H9 (cell line): ENCODE data around the gene MAP3K2. TPM values are rescaled to one million over a fixed set of nuclear protein-coding genes. Genes with fewer than 3 reads are reported as not detected.

Experiments used
- DNase-seq: peaks from one replicate; pipeline ENCODE4 v3.0.0-alpha.2; 2017
- H2AFZ ChIP-seq: one replicate; pipeline ENCODE4 v1.6.1; 2013; ENCODE audit warnings: mild to moderate bottlenecking, low read length, control low read depth, moderate library complexity
- H2AK5ac ChIP-seq: 2 replicates; pipeline ENCODE4 v1.6.1; 2013; ENCODE audit warnings: low read length, control low read depth, mixed read lengths; ENCODE audit not compliant: insufficient read length
- H2BK120ac ChIP-seq: one replicate; pipeline ENCODE4 v1.6.1; 2013; ENCODE audit warnings: low read depth, mild to moderate bottlenecking, low read length, control low read depth, inconsistent platforms; ENCODE audit not compliant: poor library complexity, severe bottlenecking
- H2BK12ac ChIP-seq: 2 replicates; pipeline ENCODE4 v1.6.1; 2013; ENCODE audit warnings: low read length, control low read depth, mixed read lengths, low read depth; ENCODE audit not compliant: insufficient read length
- H2BK15ac ChIP-seq: 2 replicates; pipeline ENCODE4 v1.6.1; 2013; ENCODE audit warnings: low read depth, low read length, control low read depth
- H2BK20ac ChIP-seq: one replicate; pipeline ENCODE4 v1.6.1; 2013; ENCODE audit warnings: low read depth, mild to moderate bottlenecking, low read length, control low read depth, inconsistent platforms; ENCODE audit not compliant: poor library complexity, severe bottlenecking
- H2BK5ac ChIP-seq: 2 replicates; pipeline ENCODE4 v1.6.1; 2013; ENCODE audit warnings: low read length, control low read depth, mixed read lengths; ENCODE audit not compliant: insufficient read length
- H3K14ac ChIP-seq: 2 replicates; pipeline ENCODE4 v1.6.1; 2013; ENCODE audit warnings: low read length, control low read depth; ENCODE audit not compliant: insufficient read depth
- H3K18ac ChIP-seq: 2 replicates; pipeline ENCODE4 v1.6.1; 2013; ENCODE audit warnings: low read depth, mild to moderate bottlenecking, mixed read lengths, low read length, control low read depth; ENCODE audit not compliant: insufficient read length
- H3K23ac ChIP-seq: 2 replicates; pipeline ENCODE4 v1.6.1; 2013; ENCODE audit warnings: low read length, control low read depth, mixed read lengths, low read depth; ENCODE audit not compliant: insufficient read length
- H3K23me2 ChIP-seq: 2 replicates; pipeline ENCODE4 v1.6.1; 2013; ENCODE audit warnings: low read depth, mild to moderate bottlenecking, mixed read lengths, low read length, control low read depth; ENCODE audit not compliant: insufficient read length, poor library complexity, severe bottlenecking
- H3K27ac ChIP-seq: 2 replicates; pipeline ENCODE4 v1.5.1; 2013; ENCODE audit warnings: low read length, control low read depth, mixed read lengths, low read depth; ENCODE audit not compliant: insufficient read length
- H3K27me3 ChIP-seq: 2 replicates; pipeline ENCODE4 v1.6.1; 2013; ENCODE audit warnings: low read length, control low read depth, inconsistent platforms; ENCODE audit not compliant: insufficient read depth
- H3K4ac ChIP-seq: 2 replicates; pipeline ENCODE4 v1.6.1; 2013; ENCODE audit warnings: low read depth, mild to moderate bottlenecking, control low read depth, inconsistent platforms, low read length, moderate library complexity
- H3K4me1 ChIP-seq: 2 replicates; pipeline ENCODE4 v1.6.1; 2013; ENCODE audit warnings: low read length, control low read depth, inconsistent platforms; ENCODE audit not compliant: insufficient read depth
- H3K4me2 ChIP-seq: 2 replicates; pipeline ENCODE4 v1.6.1; 2013; ENCODE audit warnings: low read length, control low read depth, mixed read lengths; ENCODE audit not compliant: insufficient read length, insufficient read depth
- H3K56ac ChIP-seq: 2 replicates; pipeline ENCODE4 v1.6.1; 2013; ENCODE audit warnings: low read depth, mild to moderate bottlenecking, mixed read lengths, low read length, control low read depth; ENCODE audit not compliant: insufficient read length
- H3K79me1 ChIP-seq: 2 replicates; pipeline ENCODE4 v1.6.1; 2013; ENCODE audit warnings: low read depth, mild to moderate bottlenecking, moderate library complexity, low read length, control low read depth, inconsistent platforms; ENCODE audit not compliant: insufficient read depth, poor library complexity, severe bottlenecking
- H3K79me2 ChIP-seq: 2 replicates; pipeline ENCODE4 v1.6.1; 2013; ENCODE audit warnings: low read length, control low read depth, inconsistent platforms; ENCODE audit not compliant: insufficient read depth
- H3K9ac ChIP-seq: 2 replicates; pipeline ENCODE4 v1.6.1; 2013; ENCODE audit warnings: low read length, control low read depth, mixed read lengths; ENCODE audit not compliant: insufficient read length; ENCODE audit errors: extremely low read depth
- H3K9me3 ChIP-seq: one replicate; pipeline ENCODE4 v1.6.1; 2013; ENCODE audit warnings: low read depth, low read length, inconsistent platforms; ENCODE audit not compliant: control insufficient read depth
- H3T11ph ChIP-seq: one replicate; pipeline ENCODE4 v1.6.1; 2013; ENCODE audit warnings: mild to moderate bottlenecking, low read length, control low read depth, inconsistent platforms
- H4K20me1 ChIP-seq: one replicate; pipeline ENCODE4 v1.6.1; 2013; ENCODE audit not compliant: control insufficient read depth, insufficient read length, insufficient read depth
- H4K5ac ChIP-seq: 2 replicates; pipeline ENCODE4 v1.6.1; 2013; ENCODE audit warnings: low read depth, mild to moderate bottlenecking, mixed read lengths, low read length, control low read depth; ENCODE audit not compliant: insufficient read length
- H4K8ac ChIP-seq: replicated peaks from 2 replicates; pipeline ENCODE4 v1.6.1; 2013; ENCODE audit warnings: low read length, control low read depth, mixed read lengths, low read depth; ENCODE audit not compliant: insufficient read length
- H4K91ac ChIP-seq: 2 replicates; pipeline ENCODE4 v1.6.1; 2013; ENCODE audit warnings: low read depth, mild to moderate bottlenecking, moderate library complexity, mixed read lengths, low read length, control low read depth; ENCODE audit not compliant: insufficient read length
- H3K27ac Mint-ChIP-seq, 3 experiments: 2 replicates in 2 of 3; 3 replicates in 1 of 3; pipeline ENCODE4 v1.8.0; 2020 to 2021; ENCODE audit warnings: mixed read lengths in 3 of 3, mild to moderate bottlenecking in 1 of 3, moderate library complexity in 1 of 3
- H3K27me3 Mint-ChIP-seq: 2 replicates; pipeline ENCODE4 v1.8.0; 2021; ENCODE audit warnings: low read depth, mild to moderate bottlenecking, moderate library complexity, mixed read lengths
- H3K36me3 Mint-ChIP-seq, 3 experiments: 2 replicates in 2 of 3; 3 replicates in 1 of 3; pipeline ENCODE4 v1.8.0; 2020 to 2021; ENCODE audit warnings: low read depth in 3 of 3, mixed read lengths in 3 of 3; ENCODE audit not compliant: insufficient read depth in 1 of 3
- H3K4me1 Mint-ChIP-seq, 2 experiments: 2 replicates each; pipeline ENCODE4 v1.8.0; 2020; ENCODE audit warnings: mixed read lengths in 2 of 2
- H3K4me3 Mint-ChIP-seq, 2 experiments: 2 replicates in 1 of 2; 3 replicates in 1 of 2; pipeline ENCODE4 v1.8.0; 2020 to 2021; ENCODE audit warnings: mild to moderate bottlenecking in 2 of 2, mixed read lengths in 2 of 2, moderate library complexity in 1 of 2
- H3K9me3 Mint-ChIP-seq, 2 experiments: 2 replicates in 1 of 2; 3 replicates in 1 of 2; pipeline ENCODE4 v1.8.0; 2020; ENCODE audit warnings: mild to moderate bottlenecking in 2 of 2, mixed read lengths in 2 of 2, moderate library complexity in 1 of 2
- CTCF ChIP-seq: fragments of 200-600 bp; sonication (generic); conservative IDR thresholded peaks from 3 replicates; pipeline ENCODE4 v1.8.0; 2021; ENCODE audit warnings: antibody characterized with exemption, mild to moderate bottlenecking
- WGBS: extraction: QIAGEN DNeasy Blood & Tissue Kit; methylation state at CpG from one replicate; pipeline ENCODE4 v1.1.7; 2013; ENCODE audit warnings: missing lambda C conversion rate, low lambda C conversion rate, mixed read lengths; ENCODE audit not compliant: insufficient read length; ENCODE audit errors: extremely low coverage; 5-methylcytosine and 5-hydroxymethylcytosine counted together
- total RNA-seq: library from RNA; stranded (reverse); gene quantifications from 2 replicates; pipeline ENCODE4 v1.2.1, GENCODE V29; 2021

Gene MAP3K2
- total RNA-seq, 1 experiment from 2014 or later, result 25.8 TPM

- Mint-ChIP-seq H3K9me3 (peaks cover 3% of the 10 kb centered on the region in 2 experiments; a peak in 2 of 5 replicates), H3K4me3 (no peak overlapping the region), H3K4me1 (peaks cover 20 to 26% of the 10 kb centered on the region in 2 experiments), H3K27me3 (no peaks in the 10 kb centered on the region), H3K27ac (no peak overlapping the region), H3K36me3 (peaks cover 3 to 5% (median 4%) of the 10 kb centered on the region in 3 experiments; a peak in 4 of 7 replicates)
- Histone ChIP-seq H2AK5ac (no peak overlapping the region), H3K9ac (no peak overlapping the region), H3K18ac (no peak overlapping the region), H3K79me2 (peaks cover 2% of the 10 kb centered on the region; the same call in 1 of the 2 replicates), H4K5ac (no peak overlapping the region), H3K4me2 (no peak overlapping the region), H3K27ac (no peak overlapping the region), H2BK5ac (no peak overlapping the region), H4K20me1 (no peaks in the 10 kb centered on the region), H2BK15ac (no peak overlapping the region), H3T11ph (no peak overlapping the region), H2BK120ac (no peak overlapping the region), H4K8ac (no peak overlapping the region), H3K4ac (no peak overlapping the region), H3K23me2 (peaks cover 4% of the 10 kb centered on the region), H3K4me1 (0 out of 2 replicates have a peak, but pooled peaks cover 4% of the 10 kb centered on the region), H4K91ac (no peak overlapping the region), H2BK20ac (no peak overlapping the region), H3K27me3 (no peaks in the 10 kb centered on the region; the same call in 1 of the 2 replicates), H3K9me3 (no peaks in the 10 kb centered on the region), H3K56ac (no peak overlapping the region), H3K23ac (no peak overlapping the region), H3K79me1 (no peaks in the 10 kb centered on the region), H2BK12ac (no peak overlapping the region), H3K14ac (no peak overlapping the region), H2AFZ (no peak overlapping the region)
- TF ChIP-seq CTCF, result no peak
- DNase-seq, result no peak
- no CpG with 5 or more reads among the region's 5 CpGs for WGBS
Measured at GRCh38 chr2:127389778-127390435, 2.1 kb upstream of the MAP3K2 start.
